HFF-Myc (cell line): Measurements from ENCODE around the gene CDH4.

Experiments used
- DNase-seq: peaks from one replicate; pipeline ENCODE4 v3.0.0-alpha.2; 2011; ENCODE audit warnings: low read depth; ENCODE audit errors: extremely low read depth
- H3K4me3 ChIP-seq: replicated peaks from 2 replicates; pipeline ENCODE4 v1.5.1; 2011; ENCODE audit warnings: low read depth, mild to moderate bottlenecking, control low read depth, low read length
- TF ChIP-seq, protein P1 (sequence below): IDR thresholded peaks from 2 replicates; pipeline ENCODE4 v1.5.1; 2012; ENCODE audit warnings: mild to moderate bottlenecking, low read depth, low read length, control low read depth; ENCODE audit errors: missing control alignments

Gene CDH4

DNA sequence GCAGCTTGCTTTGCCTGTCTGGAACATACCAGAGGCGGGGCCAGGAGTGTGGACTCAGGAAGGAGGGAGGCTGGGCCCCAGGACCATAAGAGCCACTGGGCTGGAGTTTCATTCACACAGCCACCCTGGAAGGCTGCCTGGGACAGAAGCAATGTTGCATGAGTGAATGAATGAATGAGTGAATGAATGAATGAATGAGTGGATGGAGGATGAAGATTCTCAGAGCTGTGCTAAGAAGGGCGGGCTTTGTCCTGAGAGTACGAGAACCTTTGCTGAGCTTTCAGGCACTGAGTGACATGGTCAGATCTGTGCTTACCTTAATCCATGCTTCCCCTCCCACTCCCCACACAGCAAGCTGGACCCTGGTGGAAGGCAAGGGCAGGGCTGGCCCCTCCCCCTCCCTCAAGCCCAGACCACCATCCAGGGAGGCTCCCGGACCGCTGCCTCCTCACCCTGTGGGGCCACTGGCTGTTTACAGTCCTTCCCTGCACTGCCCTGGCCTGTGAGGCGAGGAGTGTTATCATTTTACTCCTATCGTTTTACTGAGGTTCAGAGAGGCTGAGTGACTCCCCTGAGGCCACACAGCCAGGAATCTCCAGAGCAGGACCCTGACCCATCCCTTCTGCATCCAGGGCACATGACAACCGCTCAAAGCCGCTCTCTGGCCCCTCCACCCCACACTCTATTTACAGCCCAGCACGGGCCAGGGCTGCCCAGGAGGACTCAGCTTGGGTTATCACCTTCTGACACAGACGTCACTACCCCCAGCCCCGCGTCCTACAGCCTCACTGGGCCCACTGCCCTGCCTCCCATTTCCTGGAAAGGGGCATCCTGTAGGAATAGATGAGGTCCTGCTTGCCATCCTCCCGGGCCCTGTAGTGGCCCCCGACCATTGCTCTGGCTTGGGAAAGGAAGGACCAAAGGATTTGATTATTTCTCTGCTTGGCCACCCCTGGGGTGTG lies 543.9 kb downstream of the CDH4 start:
- TF ChIP-seq, protein P1, sequence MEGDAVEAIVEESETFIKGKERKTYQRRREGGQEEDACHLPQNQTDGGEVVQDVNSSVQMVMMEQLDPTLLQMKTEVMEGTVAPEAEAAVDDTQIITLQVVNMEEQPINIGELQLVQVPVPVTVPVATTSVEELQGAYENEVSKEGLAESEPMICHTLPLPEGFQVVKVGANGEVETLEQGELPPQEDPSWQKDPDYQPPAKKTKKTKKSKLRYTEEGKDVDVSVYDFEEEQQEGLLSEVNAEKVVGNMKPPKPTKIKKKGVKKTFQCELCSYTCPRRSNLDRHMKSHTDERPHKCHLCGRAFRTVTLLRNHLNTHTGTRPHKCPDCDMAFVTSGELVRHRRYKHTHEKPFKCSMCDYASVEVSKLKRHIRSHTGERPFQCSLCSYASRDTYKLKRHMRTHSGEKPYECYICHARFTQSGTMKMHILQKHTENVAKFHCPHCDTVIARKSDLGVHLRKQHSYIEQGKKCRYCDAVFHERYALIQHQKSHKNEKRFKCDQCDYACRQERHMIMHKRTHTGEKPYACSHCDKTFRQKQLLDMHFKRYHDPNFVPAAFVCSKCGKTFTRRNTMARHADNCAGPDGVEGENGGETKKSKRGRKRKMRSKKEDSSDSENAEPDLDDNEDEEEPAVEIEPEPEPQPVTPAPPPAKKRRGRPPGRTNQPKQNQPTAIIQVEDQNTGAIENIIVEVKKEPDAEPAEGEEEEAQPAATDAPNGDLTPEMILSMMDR, result no peak
- DNase-seq, result no peak
- H3K4me3 ChIP-seq, result no peak overlapping the region

DNA sequence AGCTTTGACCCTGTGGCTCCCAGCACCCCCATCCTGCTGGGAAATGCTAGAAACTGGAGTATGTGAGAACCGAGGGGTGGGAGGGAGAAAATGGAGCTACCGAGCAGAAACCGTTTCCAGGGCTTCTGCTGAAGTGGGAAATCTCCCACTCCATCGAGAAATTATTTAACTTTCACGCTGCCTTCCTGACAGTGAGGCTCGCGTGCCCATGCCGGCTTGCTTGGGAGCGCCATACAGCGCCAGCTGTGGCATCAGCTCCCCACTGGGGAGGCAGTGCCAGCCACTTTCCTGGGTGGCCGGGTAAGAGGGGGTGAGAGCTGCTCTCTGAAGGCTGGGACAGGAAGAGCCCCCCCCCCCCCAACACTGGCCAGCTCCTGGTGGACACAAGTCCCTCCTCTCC lies 544.7 kb downstream of the CDH4 start:
- no peak for DNase-seq
- no peak overlapping the region for H3K4me3 ChIP-seq
- TF ChIP-seq, protein P1, result no peak

DNA sequence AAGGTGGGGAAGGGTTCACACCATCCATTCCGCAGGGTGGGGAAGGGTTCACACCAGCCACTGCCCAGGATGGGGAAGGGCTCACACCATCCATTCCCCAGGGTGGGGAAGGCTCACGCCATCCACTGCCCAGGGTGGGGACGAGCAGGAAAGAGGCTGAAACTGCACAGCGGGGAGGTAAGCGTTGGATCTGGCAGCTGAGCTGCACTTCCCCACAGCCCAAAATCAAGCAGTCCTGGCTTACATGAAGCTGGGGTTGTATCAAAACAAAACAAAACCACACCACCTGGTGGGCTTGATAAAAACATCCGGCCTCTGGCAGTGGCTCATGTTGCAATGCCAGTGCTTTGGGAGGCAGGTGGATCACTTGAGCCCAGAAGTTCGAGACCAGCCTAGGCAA lies 545.1 kb downstream of the CDH4 start:
- TF ChIP-seq, protein P1, result no peak
- no peak overlapping the region for H3K4me3 ChIP-seq
- DNase-seq, result no peak

DNA sequence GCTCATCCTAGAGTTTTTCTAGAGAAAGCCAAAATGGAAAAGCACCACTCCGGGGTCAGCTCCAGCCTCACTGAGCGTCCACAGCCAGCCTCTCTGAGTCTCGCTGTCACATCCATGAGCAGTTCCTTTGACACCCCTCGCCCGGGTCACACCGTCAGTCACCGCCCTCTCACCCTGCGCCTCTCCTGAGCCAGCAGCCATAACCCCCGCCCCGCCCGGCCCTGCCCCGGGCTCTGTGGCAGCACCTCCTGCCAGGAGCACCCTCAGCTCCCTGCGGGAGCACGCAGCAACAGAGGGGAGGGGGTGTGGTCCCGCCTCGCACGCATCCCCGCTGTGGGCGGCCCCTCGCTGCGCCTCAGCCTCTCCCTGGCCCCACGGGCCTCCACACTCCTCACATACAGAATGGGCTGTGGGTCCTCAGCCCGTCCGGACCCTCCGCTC lies 545.9 kb downstream of the CDH4 start:
- H3K4me3 ChIP-seq, result no peak overlapping the region
- no peak for DNase-seq
- TF ChIP-seq, protein P1, result no peak

DNA sequence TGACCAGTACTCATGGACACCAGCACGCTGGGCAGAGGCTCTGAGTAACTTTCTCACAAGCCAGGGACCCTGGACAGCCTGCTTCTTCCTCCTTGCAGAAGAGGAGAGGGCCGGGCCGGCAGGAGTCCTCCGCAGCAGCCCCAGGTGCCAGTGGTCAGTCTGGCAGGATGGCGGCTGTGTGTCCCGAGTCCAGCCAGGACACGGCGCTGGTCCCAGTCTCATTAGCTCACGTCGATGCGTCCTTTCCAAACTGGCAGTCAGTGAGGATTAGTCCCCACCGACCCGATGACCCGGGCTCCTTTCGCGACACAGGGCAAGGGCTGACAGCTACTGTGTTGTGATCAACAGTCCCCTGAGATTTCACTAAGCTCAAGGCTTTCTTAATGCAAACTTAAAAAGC lies 546.6 kb downstream of the CDH4 start:
- H3K4me3 ChIP-seq, result no peak overlapping the region
- TF ChIP-seq, protein P1, result no peak
- no peak for DNase-seq

DNA sequence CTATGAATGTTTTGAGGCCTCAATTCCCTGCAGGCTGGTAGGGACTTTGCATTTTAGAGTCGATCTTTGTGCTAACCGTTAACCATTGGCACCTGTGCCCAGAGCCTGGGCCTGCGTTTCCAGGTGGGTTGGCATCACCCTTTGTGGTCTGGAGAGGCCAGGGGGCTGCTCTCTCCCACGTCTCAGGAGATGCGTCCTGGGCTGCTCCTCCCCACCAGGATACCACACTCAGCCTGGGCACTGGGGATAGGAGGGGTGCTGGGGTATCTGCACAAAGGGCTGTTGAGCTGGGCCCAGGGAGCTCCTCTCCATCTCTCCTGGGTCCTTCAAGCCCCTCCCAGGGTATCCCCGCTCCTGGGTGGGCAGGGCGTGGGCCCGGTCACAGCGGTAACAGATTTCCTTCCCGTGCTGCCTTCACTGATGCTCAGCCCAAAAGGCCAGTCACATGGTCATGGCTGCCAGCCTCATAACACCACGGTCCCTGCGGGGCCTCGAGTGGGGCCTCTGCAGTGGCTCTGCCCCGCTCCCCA lies 547.4 kb downstream of the CDH4 start:
- TF ChIP-seq, protein P1, result no peak
- H3K4me3 ChIP-seq, result no peak overlapping the region
- no peak for DNase-seq

DNA sequence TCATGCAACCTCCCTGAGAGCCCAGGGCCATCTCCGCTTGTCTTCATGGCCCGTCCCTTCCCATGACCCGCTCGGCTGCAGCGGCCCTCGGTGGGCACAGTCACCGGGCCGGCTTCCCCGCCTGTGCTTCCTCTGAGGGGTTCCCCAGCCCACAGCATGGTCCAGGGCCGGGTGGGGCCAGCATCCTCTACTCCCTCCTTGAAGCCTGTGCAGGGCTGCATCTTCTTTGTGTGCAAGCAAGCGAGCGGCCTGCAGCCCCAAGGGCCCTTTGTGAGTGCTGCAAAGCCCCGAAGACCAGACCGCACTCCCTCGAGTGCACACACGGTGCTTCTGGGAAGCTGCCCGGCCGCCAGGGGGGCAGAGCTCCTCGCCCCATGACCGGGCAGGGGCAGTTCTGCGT lies 547.9 kb downstream of the CDH4 start:
- DNase-seq, result no peak
- TF ChIP-seq, protein P1, result no peak
- no peak overlapping the region for H3K4me3 ChIP-seq
